ENCODE results near the gene SHISA3. TPM values are rescaled to one million over a fixed set of nuclear protein-coding genes. Genes with fewer than 3 reads are reported as not detected.
A peak's percentile ranks its signal among the peaks of the same experiment; 100 is the strongest.

The SHISA3 gene
- total and polyA plus RNA-seq, 2 donors from 2014 or later = 20.3 to 31.7 TPM

DNA sequence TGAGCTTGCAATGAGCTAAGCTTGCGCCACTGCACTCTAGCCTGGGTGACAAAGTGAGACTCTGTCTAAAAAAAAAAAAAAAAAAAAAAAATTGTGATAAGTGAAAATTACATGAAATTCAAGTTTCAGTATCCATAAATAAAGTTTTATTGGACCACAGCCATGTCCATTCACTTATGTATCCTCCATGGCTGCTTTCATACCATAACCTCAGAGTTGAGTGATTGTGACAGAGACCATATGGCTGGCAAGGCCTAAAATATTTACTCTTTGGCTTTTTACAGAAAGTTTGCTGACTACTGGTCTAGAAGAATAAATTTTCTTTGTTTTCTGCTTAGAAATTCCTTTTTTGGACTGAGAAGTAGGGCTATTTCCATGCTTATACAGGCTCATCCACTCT is 11.8 kb upstream of the SHISA3 start:
- Histone ChIP-seq H3K9me3 (ENCODE audit: control insufficient read depth in 2 of 3, insufficient read depth in 1 of 3, low read length in 3 of 3) (no peaks in the 10 kb centered on the region), H3K4me1 (ENCODE audit: control insufficient read depth in 2 of 3, insufficient read depth in 2 of 3, low read depth in 1 of 3, low read length in 3 of 3) (no peaks in the 10 kb centered on the region), H3K27ac (ENCODE audit: low read depth in 2 of 2, low read length in 2 of 2) (no peak overlapping the region), H3K36me3 (ENCODE audit: control insufficient read depth in 2 of 3, insufficient read depth in 3 of 3, low read length in 3 of 3) (no peaks in the 10 kb centered on the region), H3K9ac (ENCODE audit: low read length in 3 of 3) (no peak overlapping the region), H3K27me3 (ENCODE audit: control insufficient read depth, insufficient read depth, low read length) (no peaks in the 10 kb centered on the region), H3K4me3 (ENCODE audit: low read length in 3 of 3) (no peak overlapping the region)
- FAIRE-seq (no peak), DNase-seq (peak in 2 of 5 donors; percentile 43 to 70)
- no peak for TF ChIP-seq CTCF (IDR thresholded peaks at IDR 0.05; ENCODE audit: borderline replicate concordance, extremely low read depth, insufficient read depth)
- intact Hi-C loops (cut with DNase I) = loop anchor here (10.0 kb wide), 1 partner anchor 129 kb away; no protein-coding TSS in a partner anchor

DNA sequence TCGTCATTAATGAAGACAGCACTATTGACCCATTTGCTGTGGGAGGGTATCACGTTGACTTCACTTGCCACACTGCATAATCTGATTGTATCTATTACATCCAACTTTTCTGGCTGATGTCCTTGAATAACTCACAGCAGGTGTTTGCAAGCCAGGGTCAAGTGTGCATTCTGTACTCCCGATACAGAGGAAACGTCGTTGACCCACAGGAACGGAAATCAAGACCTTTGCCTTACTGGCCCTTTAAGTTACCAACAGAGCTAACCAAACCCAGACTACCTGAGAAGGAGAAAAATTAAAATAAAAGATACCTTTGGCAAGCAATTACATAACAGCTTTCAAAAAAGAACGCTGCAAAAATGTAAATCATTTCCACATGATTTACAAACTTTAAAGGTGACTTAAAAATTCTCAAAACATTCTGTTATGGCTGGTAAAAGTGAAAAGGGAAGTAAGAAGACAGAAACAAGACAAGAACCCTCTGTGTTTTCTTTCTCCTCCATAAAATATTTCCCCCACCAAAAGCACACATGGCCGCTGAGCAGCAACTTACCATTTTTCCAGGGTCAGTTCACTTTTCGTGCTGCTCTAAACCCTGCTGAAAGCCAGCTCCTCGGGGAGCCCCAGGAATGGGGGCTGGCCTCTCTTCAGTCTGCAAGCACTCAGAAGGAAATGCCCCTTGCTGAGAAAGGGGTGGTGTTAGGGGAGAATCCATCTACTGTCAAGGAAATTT is 6.5 kb upstream of the SHISA3 start:
- H3K4me1 ChIP-seq (ENCODE audit: control insufficient read depth in 2 of 3, insufficient read depth in 2 of 3, low read depth in 1 of 3, low read length in 3 of 3) = peaks cover 4 to 6% (median 6%) of the 10 kb centered on the region in 3 donors
- peak overlapping the region; percentile 51 to 59 for H3K27ac ChIP-seq (ENCODE audit: low read depth in 2 of 2, low read length in 2 of 2)
- DNase-seq (peak in 1 of 5 donors; percentile 64), FAIRE-seq (no peak)
- no peaks in the 10 kb centered on the region for H3K9me3 ChIP-seq (ENCODE audit: control insufficient read depth in 2 of 3, insufficient read depth in 1 of 3, low read length in 3 of 3)
- TF ChIP-seq CTCF (IDR thresholded peaks at IDR 0.05; ENCODE audit: borderline replicate concordance, extremely low read depth, insufficient read depth) = no peak
- H3K36me3 ChIP-seq (ENCODE audit: control insufficient read depth in 2 of 3, insufficient read depth in 3 of 3, low read length in 3 of 3) = no peaks in the 10 kb centered on the region
- peak overlapping the region in 2 of 3 donors; percentile 30 to 32 for H3K4me3 ChIP-seq (ENCODE audit: low read length in 3 of 3)
- H3K27me3 ChIP-seq (ENCODE audit: control insufficient read depth, insufficient read depth, low read length) = no peaks in the 10 kb centered on the region
- H3K9ac ChIP-seq (ENCODE audit: low read length in 3 of 3) = peak overlapping the region in 1 of 3 donors; percentile 25
- intact Hi-C loops (cut with DNase I) = no loop called here

- H3K27ac ChIP-seq (ENCODE audit: low read depth in 2 of 2, low read length in 2 of 2) = peak overlapping the region; percentile 30 to 40
- intact Hi-C loops (cut with DNase I) = no loop called here
- peaks cover 4 to 6% (median 6%) of the 10 kb centered on the region in 3 donors for H3K4me1 ChIP-seq (ENCODE audit: control insufficient read depth in 2 of 3, insufficient read depth in 2 of 3, low read depth in 1 of 3, low read length in 3 of 3)
- peak in 2 of 5 donors; percentile 59 to 79 for DNase-seq
- H3K4me3 ChIP-seq (ENCODE audit: low read length in 3 of 3) = peak overlapping the region in 2 of 3 donors; percentile 1 to 32
- H3K36me3 ChIP-seq (ENCODE audit: control insufficient read depth in 2 of 3, insufficient read depth in 3 of 3, low read length in 3 of 3) = no peaks in the 10 kb centered on the region
- no peak for FAIRE-seq
- H3K27me3 ChIP-seq (ENCODE audit: control insufficient read depth, insufficient read depth, low read length) = peaks cover under 1% of the 10 kb centered on the region
- no peaks in the 10 kb centered on the region for H3K9me3 ChIP-seq (ENCODE audit: control insufficient read depth in 2 of 3, insufficient read depth in 1 of 3, low read length in 3 of 3)
- no peak for TF ChIP-seq CTCF (IDR thresholded peaks at IDR 0.05; ENCODE audit: borderline replicate concordance, extremely low read depth, insufficient read depth)
- no peak overlapping the region for H3K9ac ChIP-seq (ENCODE audit: low read length in 3 of 3)
Measured at GRCh38 chr4:42391355-42391664, 6.0 kb upstream of the SHISA3 start.

Data from kidney (tissue), 14 donors.